Panc1 (cell line): ENCODE results near the gene SMIM38. TPM values are rescaled to one million over a fixed set of nuclear protein-coding genes. Genes with fewer than 3 reads are reported as not detected.

Experiments
- ATAC-seq: fragments of 200-7000 bp; cut with Tn5 transposase; 2 replicates; pipeline ENCODE4 v1.9.1; 2020; ENCODE audit warnings: mild to moderate bottlenecking, moderate library complexity
- BruUV-seq: library from RNA; stranded (reverse); fragments of 400-500 nt; replicated peaks from 2 replicates; lab custom pipeline; 2021; lab: Mats Ljungman, UMichigan
- CTCF ChIA-PET: fragments of 300-600 bp; sonication (Branson Sonifier 250); formaldehyde crosslinking; loops from one replicate; lab custom pipeline; 2022; ENCODE audit warnings: antibody characterized with exemption; lab: Charles Lee
- POLR2A ChIA-PET: fragments of 300-600 bp; sonication (Branson Sonifier 250); formaldehyde crosslinking; loops from one replicate; lab custom pipeline; 2022; ENCODE audit warnings: antibody characterized with exemption; lab: Charles Lee
- DNase-seq: peaks from one replicate; pipeline ENCODE4 v3.0.0-alpha.2; 2010; ENCODE audit warnings: low read depth, low spot score
- H3K27ac ChIP-seq: 2 replicates; pipeline ENCODE4 v1.5.1; 2011; ENCODE audit warnings: mild to moderate bottlenecking, low read length, inconsistent platforms
- H3K27me3 ChIP-seq: fragments of 200-500 bp; sonication (Bioruptor generic); 2 replicates; pipeline ENCODE4 v1.6.0; 2014; ENCODE audit warnings: low read length, inconsistent platforms; ENCODE audit not compliant: control insufficient read depth, insufficient read depth
- H3K36me3 ChIP-seq: fragments of 200-500 bp; sonication (Bioruptor generic); 2 replicates; pipeline ENCODE4 v1.5.1; 2014; ENCODE audit warnings: inconsistent platforms, mild to moderate bottlenecking, low read length, moderate library complexity; ENCODE audit not compliant: control insufficient read depth, insufficient read depth
- H3K4me1 ChIP-seq: 2 replicates; pipeline ENCODE4 v1.5.1; 2011; ENCODE audit warnings: inconsistent platforms, mild to moderate bottlenecking, low read length, moderate library complexity; ENCODE audit not compliant: control insufficient read depth, insufficient read depth
- H3K4me3 ChIP-seq, 2 experiments: 2 replicates each; pipeline ENCODE4 v1.5.1; 2011 to 2012; ENCODE audit warnings: low read depth in 2 of 2, low read length in 2 of 2, mild to moderate bottlenecking in 2 of 2, inconsistent platforms in 1 of 2, moderate library complexity in 1 of 2
- H3K9me3 ChIP-seq: fragments of 200-500 bp; sonication (Bioruptor generic); 2 replicates; pipeline ENCODE4 v1.5.1; 2014; ENCODE audit warnings: low read depth, mild to moderate bottlenecking, inconsistent platforms, low read length, moderate library complexity; ENCODE audit not compliant: control insufficient read depth, insufficient read depth
- CTCF ChIP-seq: fragments of 450-650 bp; IDR thresholded peaks from 2 replicates; pipeline ENCODE4 v1.5.1; 2017; ENCODE audit warnings: mild to moderate bottlenecking
- POLR2AphosphoS5 ChIP-seq: IDR thresholded peaks from 2 replicates; pipeline ENCODE4 v1.6.1; 2012; ENCODE audit warnings: mild to moderate bottlenecking, low read depth, low read length, moderate library complexity
- REST ChIP-seq, 2 experiments: IDR thresholded peaks; 2 replicates each; pipeline ENCODE4 v1.6.1; 2011 to 2012; ENCODE audit warnings: low read depth in 2 of 2, control low read depth in 1 of 2, low read length in 1 of 2, mild to moderate bottlenecking in 1 of 2, moderate library complexity in 1 of 2; ENCODE audit not compliant: insufficient read depth in 1 of 2
- SIN3A ChIP-seq: IDR thresholded peaks from 2 replicates; pipeline ENCODE4 v1.6.1; 2012; ENCODE audit warnings: low read depth, mild to moderate bottlenecking, low read length, moderate library complexity, borderline replicate concordance; ENCODE audit not compliant: insufficient read depth
- TCF7L2 ChIP-seq: IDR thresholded peaks from 2 replicates; pipeline ENCODE4 v1.6.1; 2011; ENCODE audit warnings: mild to moderate bottlenecking, low read depth, low read length, inconsistent platforms
- in situ Hi-C: cut with HindIII; loops from 2 replicates; pipeline ENCODE4 v1.10.0; 2016; ENCODE audit warnings: low sequenced_read_pairs, low pct_unique_long_range_greater_than_20kb
- intact Hi-C: fragments of 100-400 bp; cut with micrococcal nuclease; formaldehyde crosslinking; loops from one replicate; pipeline ENCODE4 v1.10.0; 2022; ENCODE audit not compliant: unreplicated experiment
- total RNA-seq: library from RNA; stranded (reverse); gene quantifications from one replicate; pipeline ENCODE4 v1.2.1, GENCODE V29; 2021; ENCODE audit not compliant: unreplicated experiment

SMIM38 gene
- total RNA-seq, 1 experiment from 2014 or later: 0.46 TPM

DNA sequence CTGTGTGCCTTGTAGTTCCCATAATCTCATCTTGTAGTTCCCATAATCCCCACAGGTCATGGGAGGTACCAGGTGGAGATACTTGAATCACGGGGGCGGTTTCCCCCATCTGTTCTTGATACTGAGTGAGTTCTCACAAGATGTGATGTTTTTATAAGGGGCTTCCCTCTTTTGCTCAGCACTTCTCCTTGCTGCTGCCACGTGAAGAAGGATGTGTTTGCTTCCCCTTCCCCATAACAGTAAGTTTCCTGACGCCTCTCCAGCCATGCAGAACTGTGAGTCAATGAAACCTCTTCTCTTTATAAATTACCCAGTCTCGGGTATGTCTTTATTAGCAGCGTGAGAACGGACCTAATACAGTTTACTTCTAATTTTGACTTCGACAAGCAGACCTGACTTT, 14.0 kb upstream of the SMIM38 start:
- peaks cover 14% of the 10 kb centered on the region for H3K9me3 ChIP-seq
- no peak overlapping the region for H3K4me3 ChIP-seq
- no peak for TF ChIP-seq POLR2AphosphoS5
- no peak for TF ChIP-seq REST (IDR thresholded peaks at IDR 0.05; ENCODE audit: insufficient read depth in 1 of 2, low read depth in 2 of 2, low read length in 1 of 2)
- no peak for TF ChIP-seq CTCF
- no peak for TF ChIP-seq SIN3A
- TF ChIP-seq TCF7L2: no peak
- H3K4me1 ChIP-seq: no peaks in the 10 kb centered on the region
- intact Hi-C loops: no loop called here
- no peak for DNase-seq
- no peaks in the 10 kb centered on the region for H3K27me3 ChIP-seq
- no peaks in the 10 kb centered on the region for H3K36me3 ChIP-seq
- POLR2A ChIA-PET: no interaction called here
- CTCF ChIA-PET: no interaction called here
- no TSS peak for BruUV-seq
- in situ Hi-C loops: no loop called here
- no peak overlapping the region for H3K27ac ChIP-seq
- no peak for ATAC-seq

DNA sequence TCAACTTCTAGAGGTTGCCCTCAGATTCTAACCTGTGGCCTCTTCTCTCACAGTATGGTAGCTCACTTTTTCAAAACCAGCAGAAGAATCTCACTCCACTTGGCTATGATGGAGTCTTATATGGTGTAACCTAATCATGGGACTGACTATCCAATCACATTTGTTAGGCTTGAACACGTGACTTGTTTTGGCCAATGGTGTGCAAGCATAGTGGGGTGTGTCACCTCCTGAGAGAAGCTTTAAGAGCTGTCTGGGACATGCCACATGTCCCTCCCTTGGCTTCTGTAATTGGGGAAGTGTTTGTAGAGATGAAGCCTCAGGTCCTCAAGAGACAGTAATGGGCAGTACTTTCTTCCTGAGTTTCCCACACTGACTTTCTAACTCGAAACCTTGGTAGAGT, 12.8 kb upstream of the SMIM38 start:
- BruUV-seq: no TSS peak
- intact Hi-C loops (no loop called here), in situ Hi-C loops (no loop called here)
- Histone ChIP-seq H3K36me3 (no peaks in the 10 kb centered on the region), H3K27me3 (no peaks in the 10 kb centered on the region), H3K9me3 (peaks cover 22% of the 10 kb centered on the region), H3K4me3 (no peak overlapping the region), H3K27ac (no peak overlapping the region), H3K4me1 (no peaks in the 10 kb centered on the region)
- no peak for ATAC-seq
- POLR2A ChIA-PET: no interaction called here
- CTCF ChIA-PET: interaction anchor here (0.6 to 1.3 kb wide), 2 partner anchors 11 to 1696 kb away, joined by 5 to 7 read pairs; no protein-coding TSS in a partner anchor
- no peak for DNase-seq
- TF ChIP-seq REST (IDR thresholded peaks at IDR 0.05; ENCODE audit: insufficient read depth in 1 of 2, low read depth in 2 of 2, low read length in 1 of 2) (no peak), SIN3A (no peak), TCF7L2 (no peak), POLR2AphosphoS5 (no peak), CTCF (no peak)
